Natural killer cell (primary cell): ENCODE results near the gene MAST2. TPM values are rescaled to one million over a fixed set of nuclear protein-coding genes. Genes with fewer than 3 reads are reported as not detected.

ENCODE experiments used
- ATAC-seq, 3 donors: fragments of 150-1000 bp in 2 of 3; fragments of 200-7000 bp in 1 of 3; cut with Tn5 transposase; 1 replicate in 1 of 3; 2 replicates in 2 of 3; pipeline ENCODE4 v1.10.0; 2021; ENCODE audit warnings: mild to moderate bottlenecking in 2 of 3, moderate library complexity in 2 of 3
- DNase-seq, 2 donors: peaks; one replicate each; pipeline versions ENCODE4 v3.0.0 to v3.0.0-alpha.2; 2013 to 2021; ENCODE audit warnings: mixed read lengths in 1 of 2
- H3K27ac ChIP-seq: one replicate; pipeline ENCODE4 v1.5.1; 2013; ENCODE audit warnings: mild to moderate bottlenecking, low read length
- H3K27me3 ChIP-seq: one replicate; pipeline ENCODE4 v1.6.1; 2013; ENCODE audit warnings: low read length; ENCODE audit not compliant: control insufficient read depth, insufficient read depth
- H3K36me3 ChIP-seq: one replicate; pipeline ENCODE4 v1.6.1; 2013; ENCODE audit warnings: low read length; ENCODE audit not compliant: control insufficient read depth, insufficient read depth
- H3K4me1 ChIP-seq: one replicate; pipeline ENCODE4 v1.6.1; 2013; ENCODE audit warnings: low read length; ENCODE audit not compliant: control insufficient read depth, insufficient read depth
- H3K4me3 ChIP-seq: one replicate; pipeline ENCODE4 v1.5.1; 2013; ENCODE audit warnings: low read length
- H3K9me3 ChIP-seq: one replicate; pipeline ENCODE4 v1.6.1; 2013; ENCODE audit warnings: low read length; ENCODE audit not compliant: control insufficient read depth, insufficient read depth
- H3K27ac Mint-ChIP-seq, 2 donors: one replicate each; pipeline ENCODE4 v1.8.0; 2022; ENCODE audit warnings: mild to moderate bottlenecking in 2 of 2, mixed read lengths in 2 of 2, moderate library complexity in 1 of 2
- H3K27me3 Mint-ChIP-seq, 2 donors: one replicate each; pipeline ENCODE4 v1.8.0; 2022; ENCODE audit warnings: low read depth in 2 of 2, mixed read lengths in 2 of 2
- H3K36me3 Mint-ChIP-seq: one replicate; pipeline ENCODE4 v1.8.0; 2022; ENCODE audit warnings: mixed read lengths
- H3K4me1 Mint-ChIP-seq, 2 donors: one replicate each; pipeline ENCODE4 v1.8.0; 2022; ENCODE audit warnings: mixed read lengths in 2 of 2
- H3K4me3 Mint-ChIP-seq: one replicate; pipeline ENCODE4 v1.8.0; 2022; ENCODE audit warnings: mild to moderate bottlenecking, moderate library complexity, mixed read lengths
- H3K9me3 Mint-ChIP-seq, 2 donors: one replicate each; pipeline ENCODE4 v1.8.0; 2022; ENCODE audit warnings: mixed read lengths in 2 of 2
- WGBS: methylation state at CpG from one replicate; pipeline ENCODE4 v1.1.7; 2013; ENCODE audit warnings: missing lambda C conversion rate; ENCODE audit not compliant: insufficient coverage; 5-methylcytosine and 5-hydroxymethylcytosine counted together
- intact Hi-C: fragments of 100-400 bp; cut with micrococcal nuclease; formaldehyde crosslinking; loops from one replicate; pipeline ENCODE4 v1.14.2; 2022
- total RNA-seq, 4 donors: library from RNA; stranded (reverse); fragments of 120-200 nt in 1 of 4; gene quantifications; one replicate each; pipeline versions ENCODE4 v1.2.3 to v1.2.4, GENCODE V29; 2013 to 2022
- TF ChIP-seq, protein P1 (sequence below): fragments of 200-600 bp; IDR thresholded peaks from one replicate; pipeline ENCODE4 v1.8.0; 2022; ENCODE audit warnings: antibody characterized with exemption

Gene MAST2
- total RNA-seq, 3 donors from 2014 or later (not counting 1 experiment from before 2014, with no cell fraction given) = 25.3 to 28.6 (median 27.9) TPM

- TF ChIP-seq, protein P1, sequence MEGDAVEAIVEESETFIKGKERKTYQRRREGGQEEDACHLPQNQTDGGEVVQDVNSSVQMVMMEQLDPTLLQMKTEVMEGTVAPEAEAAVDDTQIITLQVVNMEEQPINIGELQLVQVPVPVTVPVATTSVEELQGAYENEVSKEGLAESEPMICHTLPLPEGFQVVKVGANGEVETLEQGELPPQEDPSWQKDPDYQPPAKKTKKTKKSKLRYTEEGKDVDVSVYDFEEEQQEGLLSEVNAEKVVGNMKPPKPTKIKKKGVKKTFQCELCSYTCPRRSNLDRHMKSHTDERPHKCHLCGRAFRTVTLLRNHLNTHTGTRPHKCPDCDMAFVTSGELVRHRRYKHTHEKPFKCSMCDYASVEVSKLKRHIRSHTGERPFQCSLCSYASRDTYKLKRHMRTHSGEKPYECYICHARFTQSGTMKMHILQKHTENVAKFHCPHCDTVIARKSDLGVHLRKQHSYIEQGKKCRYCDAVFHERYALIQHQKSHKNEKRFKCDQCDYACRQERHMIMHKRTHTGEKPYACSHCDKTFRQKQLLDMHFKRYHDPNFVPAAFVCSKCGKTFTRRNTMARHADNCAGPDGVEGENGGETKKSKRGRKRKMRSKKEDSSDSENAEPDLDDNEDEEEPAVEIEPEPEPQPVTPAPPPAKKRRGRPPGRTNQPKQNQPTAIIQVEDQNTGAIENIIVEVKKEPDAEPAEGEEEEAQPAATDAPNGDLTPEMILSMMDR = no peak
- no peaks in the 10 kb centered on the region for H3K36me3 Mint-ChIP-seq
- H3K4me1 Mint-ChIP-seq = peaks cover 10 to 11% of the 10 kb centered on the region in 2 donors
- ATAC-seq (no peak), DNase-seq (no peak)
- Histone ChIP-seq H3K36me3 (no peaks in the 10 kb centered on the region), H3K4me1 (peaks cover 3% of the 10 kb centered on the region), H3K9me3 (no peaks in the 10 kb centered on the region), H3K27ac (no peak overlapping the region), H3K4me3 (no peak overlapping the region), H3K27me3 (no peaks in the 10 kb centered on the region)
- intact Hi-C loops = no loop called here
- H3K27ac Mint-ChIP-seq = no peak overlapping the region
- H3K4me3 Mint-ChIP-seq = no peak overlapping the region
- no peaks in the 10 kb centered on the region for H3K27me3 Mint-ChIP-seq
- WGBS = 80% methylated on average over 1 of the region's 1 CpG
- H3K9me3 Mint-ChIP-seq = no peaks in the 10 kb centered on the region
Measured at GRCh38 chr1:45914836-45915235, 111.4 kb downstream of the MAST2 start.

GRCh38 chr1:45922374-45922773 is 119.0 kb downstream of the MAST2 start:
- DNase-seq (no peak), ATAC-seq (no peak)
- Mint-ChIP-seq H3K27me3 (no peaks in the 10 kb centered on the region), H3K4me3 (no peak overlapping the region), H3K4me1 (peaks cover 27 to 45% of the 10 kb centered on the region in 2 donors), H3K36me3 (no peaks in the 10 kb centered on the region), H3K9me3 (no peaks in the 10 kb centered on the region), H3K27ac (no peak overlapping the region)
- H3K27me3 ChIP-seq = no peaks in the 10 kb centered on the region
- H3K27ac ChIP-seq = no peak overlapping the region
- H3K36me3 ChIP-seq = no peaks in the 10 kb centered on the region
- H3K4me1 ChIP-seq = peaks cover 24% of the 10 kb centered on the region
- WGBS = 95% methylated on average over 10 of the region's 10 CpGs
- H3K9me3 ChIP-seq = no peaks in the 10 kb centered on the region
- H3K4me3 ChIP-seq = no peak overlapping the region
- TF ChIP-seq, protein P1 = no peak
- intact Hi-C loops = no loop called here

- Mint-ChIP-seq H3K4me3 (peak overlapping the region; percentile 4), H3K4me1 (peaks cover 28 to 50% of the 10 kb centered on the region in 2 donors), H3K9me3 (no peaks in the 10 kb centered on the region), H3K27me3 (no peaks in the 10 kb centered on the region), H3K36me3 (no peaks in the 10 kb centered on the region), H3K27ac (peak overlapping the region in 1 of 2 donors; percentile 71)
- no peaks in the 10 kb centered on the region for H3K27me3 ChIP-seq
- intact Hi-C loops = no loop called here
- TF ChIP-seq, protein P1 = no peak
- H3K9me3 ChIP-seq = no peaks in the 10 kb centered on the region
- ATAC-seq (no peak), DNase-seq (no peak)
- no peaks in the 10 kb centered on the region for H3K36me3 ChIP-seq
- WGBS = 80% methylated on average over 8 of the region's 8 CpGs
- no peak overlapping the region for H3K27ac ChIP-seq
- H3K4me3 ChIP-seq = no peak overlapping the region
- peaks cover 24% of the 10 kb centered on the region for H3K4me1 ChIP-seq
Measured at GRCh38 chr1:45922813-45923212, 119.4 kb downstream of the MAST2 start.

GRCh38 chr1:45923343-45923742 is 119.9 kb downstream of the MAST2 start:
- Mint-ChIP-seq H3K36me3 (no peaks in the 10 kb centered on the region), H3K27me3 (no peaks in the 10 kb centered on the region), H3K9me3 (no peaks in the 10 kb centered on the region), H3K4me1 (peaks cover 33 to 54% of the 10 kb centered on the region in 2 donors), H3K4me3 (peak overlapping the region; percentile 4), H3K27ac (peak overlapping the region in 1 of 2 donors; percentile 71)
- H3K36me3 ChIP-seq = no peaks in the 10 kb centered on the region
- H3K4me1 ChIP-seq = peaks cover 24% of the 10 kb centered on the region
- no peaks in the 10 kb centered on the region for H3K27me3 ChIP-seq
- no peak overlapping the region for H3K4me3 ChIP-seq
- WGBS = 57% methylated on average over 2 of the region's 4 CpGs
- intact Hi-C loops = no loop called here
- ATAC-seq (peak; percentile 31 to 54 (median 51)), DNase-seq (no peak)
- TF ChIP-seq, protein P1 = no peak
- no peaks in the 10 kb centered on the region for H3K9me3 ChIP-seq
- H3K27ac ChIP-seq = no peak overlapping the region
